HCT116 (cell line): ENCODE data around the gene POLDIP2. TPM values are rescaled to one million over a fixed set of nuclear protein-coding genes. Genes with fewer than 3 reads are reported as not detected.

Source experiments
- ATAC-seq: fragments of 200-7000 bp; cut with Tn5 transposase; 2 replicates; pipeline ENCODE4 v1.9.1; 2020; ENCODE audit warnings: mild to moderate bottlenecking, moderate library complexity
- BruUV-seq: library from RNA; stranded (reverse); fragments of 400-500 nt; replicated peaks from 2 replicates; lab custom pipeline; 2021; lab: Mats Ljungman, UMichigan
- CTCF ChIA-PET: fragments of 300-600 bp; sonication (Branson Sonifier 250); formaldehyde crosslinking; loops from one replicate; lab custom pipeline; 2021; ENCODE audit warnings: antibody characterized with exemption; lab: Charles Lee
- POLR2A ChIA-PET: fragments of 300-600, 350-600 bp; sonication (Branson Sonifier 250); formaldehyde crosslinking; loops from one replicate; lab custom pipeline; 2021; ENCODE audit warnings: antibody characterized with exemption; lab: Charles Lee
- RAD21 ChIA-PET, 2 experiments: fragments of 300-600 bp; sonication (Branson Sonifier 250); formaldehyde crosslinking; loops; one replicate each; lab custom pipeline; 2023; ENCODE audit warnings: low total read pairs in 2 of 2; ENCODE audit not compliant: uncharacterized antibody in 2 of 2, unreplicated experiment in 2 of 2, low non-redundant PET in 1 of 2; lab: Charles Lee
- DNase-seq: peaks from one replicate; pipeline ENCODE4 v3.0.0-alpha.2; 2010; ENCODE audit warnings: low read depth, low spot score
- H2AFZ ChIP-seq: fragments of 200-600 bp; shearing (Covaris generic), sonication (generic); 2 replicates; pipeline ENCODE4 v1.6.1; 2017; ENCODE audit warnings: low read depth, mixed run types, mixed read lengths, antibody characterized with exemption, low read length; ENCODE audit not compliant: poor library complexity, severe bottlenecking
- H3K27ac ChIP-seq: 2 replicates; pipeline ENCODE4 v1.5.1; 2012; ENCODE audit warnings: low read depth, low read length
- H3K27me3 ChIP-seq: fragments of 200-600 bp; sonication (generic); 2 replicates; pipeline ENCODE4 v1.6.1; 2016; ENCODE audit warnings: mixed run types, low read length, mixed read lengths; ENCODE audit not compliant: insufficient read depth
- H3K36me3 ChIP-seq, 2 experiments: fragments of 200-500 bp in 1 of 2; fragments of 200-600 bp in 1 of 2; sonication (Bioruptor generic) in 1 of 2; sonication (generic) in 1 of 2; 2 replicates each; pipeline versions ENCODE4 v1.5.1 to v1.6.1; 2014 to 2016; ENCODE audit warnings: low read length in 2 of 2, inconsistent platforms in 1 of 2, mixed read lengths in 1 of 2, mixed run types in 1 of 2; ENCODE audit not compliant: insufficient read depth in 2 of 2, control insufficient read depth in 1 of 2
- H3K4me1 ChIP-seq, 2 experiments: fragments of 200-600 bp in 1 of 2; sonication (generic) in 1 of 2; 2 replicates each; pipeline versions ENCODE4 v1.5.1 to v1.6.1; 2012 to 2017; ENCODE audit warnings: low read length in 2 of 2, inconsistent platforms in 1 of 2, mild to moderate bottlenecking in 1 of 2, mixed read lengths in 1 of 2, mixed run types in 1 of 2, moderate library complexity in 1 of 2; ENCODE audit not compliant: insufficient read depth in 2 of 2, control insufficient read depth in 1 of 2
- H3K4me2 ChIP-seq: fragments of 200-600 bp; sonication (generic); 2 replicates; pipeline ENCODE4 v1.6.1; 2017; ENCODE audit warnings: mixed run types, low read length, mixed read lengths
- H3K4me3 ChIP-seq, 2 experiments: fragments of 200-600 bp in 1 of 2; sonication (generic) in 1 of 2; replicated peaks in 1 of 2; 2 replicates each; pipeline ENCODE4 v1.5.1; 2011 to 2016; ENCODE audit warnings: low read length in 2 of 2, control low read depth in 1 of 2, low read depth in 1 of 2, mild to moderate bottlenecking in 1 of 2, mixed read lengths in 1 of 2, mixed run types in 1 of 2
- H3K79me2 ChIP-seq: fragments of 200-600 bp; sonication (generic); 2 replicates; pipeline ENCODE4 v1.6.1; 2017; ENCODE audit warnings: mild to moderate bottlenecking, mixed run types, low read length, moderate library complexity, mixed read lengths; ENCODE audit not compliant: insufficient read depth
- H3K9ac ChIP-seq: fragments of 200-600 bp; sonication (generic); 2 replicates; pipeline ENCODE4 v1.6.1; 2016; ENCODE audit warnings: low read length, mixed read lengths
- H3K9me2 ChIP-seq: fragments of 200-600 bp; sonication (generic), shearing (Covaris generic); 2 replicates; pipeline ENCODE4 v1.6.1; 2017; ENCODE audit warnings: mixed run types, mild to moderate bottlenecking, moderate library complexity; ENCODE audit not compliant: insufficient read depth
- H3K9me3 ChIP-seq, 2 experiments: fragments of 200-500 bp in 1 of 2; fragments of 200-600 bp in 1 of 2; sonication (Bioruptor generic) in 1 of 2; sonication (generic) in 1 of 2; 2 replicates each; pipeline ENCODE4 v1.6.1; 2014 to 2017; ENCODE audit warnings: low read length in 2 of 2, mixed read lengths in 2 of 2, inconsistent platforms in 1 of 2, low read depth in 1 of 2, mild to moderate bottlenecking in 1 of 2, mixed run types in 1 of 2, moderate library complexity in 1 of 2; ENCODE audit not compliant: control insufficient read depth in 1 of 2, insufficient read depth in 1 of 2
- H4K20me1 ChIP-seq: fragments of 200-600 bp; sonication (generic), shearing (Covaris generic); 2 replicates; pipeline ENCODE4 v1.6.1; 2017; ENCODE audit warnings: mixed run types, mild to moderate bottlenecking, moderate library complexity; ENCODE audit not compliant: insufficient read depth
- ATF3 ChIP-seq: IDR thresholded peaks from 2 replicates; pipeline ENCODE4 v1.6.1; 2012
- CBX3 ChIP-seq: IDR thresholded peaks from 2 replicates; pipeline ENCODE4 v1.6.1; 2012; ENCODE audit warnings: low read depth
- CTCF ChIP-seq, 3 experiments: fragments of 200-600 bp in 1 of 3; sonication (generic) in 1 of 3; IDR thresholded peaks in 2 of 3; conservative IDR thresholded peaks in 1 of 3; 2 replicates each; pipeline ENCODE4 v1.5.1; 2012 to 2017; ENCODE audit warnings: low read depth in 2 of 3, low read length in 2 of 3, antibody characterized with exemption in 1 of 3, borderline replicate concordance in 1 of 3, control low read depth in 1 of 3, mild to moderate bottlenecking in 1 of 3, mixed read lengths in 1 of 3, mixed run types in 1 of 3, moderate library complexity in 1 of 3; ENCODE audit not compliant: insufficient read depth in 1 of 3
- EGR1 ChIP-seq: IDR thresholded peaks from 2 replicates; pipeline ENCODE4 v1.6.1; 2012; ENCODE audit warnings: low read depth
- EZH2 ChIP-seq: fragments of 200-600 bp; sonication (generic); IDR thresholded peaks from 2 replicates; pipeline ENCODE4 v1.6.1; 2017; ENCODE audit warnings: antibody characterized with exemption, mixed run types
- EZH2phosphoT487 ChIP-seq: fragments of 200-600 bp; IDR thresholded peaks from 2 replicates; pipeline ENCODE4 v1.6.1; 2018; ENCODE audit warnings: antibody characterized with exemption, borderline replicate concordance
- JUND ChIP-seq: IDR thresholded peaks from 2 replicates; pipeline ENCODE4 v1.6.1; 2012
- POLR2AphosphoS5 ChIP-seq: IDR thresholded peaks from 2 replicates; pipeline ENCODE4 v1.6.1; 2011; ENCODE audit warnings: mild to moderate bottlenecking, low read depth, low read length, moderate library complexity
- RAD21 ChIP-seq: IDR thresholded peaks from 2 replicates; pipeline ENCODE4 v1.6.1; 2012; ENCODE audit warnings: low read depth, mild to moderate bottlenecking
- SP1 ChIP-seq: IDR thresholded peaks from 2 replicates; pipeline ENCODE4 v1.6.1; 2012; ENCODE audit warnings: low read depth
- SRF ChIP-seq: IDR thresholded peaks from 2 replicates; pipeline ENCODE4 v1.6.1; 2012; ENCODE audit warnings: low read depth
- TCF7L2 ChIP-seq: IDR thresholded peaks from 2 replicates; pipeline ENCODE4 v1.7.0; 2011; ENCODE audit warnings: borderline replicate concordance, inconsistent platforms; ENCODE audit not compliant: insufficient read depth, insufficient read length; ENCODE audit errors: extremely low read depth
- ZFX ChIP-seq: fragments of 450-650 bp; IDR thresholded peaks from 2 replicates; pipeline ENCODE4 v1.6.1; 2017
- intact Hi-C: fragments of 100-400 bp; cut with micrococcal nuclease; formaldehyde crosslinking; loops from 2 replicates; pipeline ENCODE4 v1.10.0; 2022
- total RNA-seq: library from RNA; stranded (reverse); gene quantifications from one replicate; pipeline ENCODE4 v1.2.1, GENCODE V29; 2021; ENCODE audit not compliant: unreplicated experiment

Gene POLDIP2
- total RNA-seq, 1 experiment from 2014 or later, result 78.0 TPM

- Histone ChIP-seq H3K9me3 (no peaks in the 10 kb centered on the region), H3K27me3 (no peaks in the 10 kb centered on the region), H4K20me1 (no peaks in the 10 kb centered on the region), H3K9ac (no peak overlapping the region), H3K4me2 (no peak overlapping the region), H3K4me1 (peaks cover 4 to 6% of the 10 kb centered on the region in 2 experiments; a peak in 3 of 4 replicates), H3K9me2 (no peaks in the 10 kb centered on the region), H3K27ac (no peak overlapping the region), H3K79me2 (no peaks in the 10 kb centered on the region), H3K4me3 (no peak overlapping the region), H2AFZ (no peak overlapping the region), H3K36me3 (peaks cover 7 to 12% of the 10 kb centered on the region in 2 experiments; a peak in 3 of 4 replicates)
- ATAC-seq (no peak), DNase-seq (no peak)
- TF ChIP-seq SP1, result no peak
- TF ChIP-seq SRF, result no peak
- TF ChIP-seq ZFX, result no peak
- TF ChIP-seq EGR1, result no peak
- TF ChIP-seq RAD21, result no peak
- TF ChIP-seq POLR2AphosphoS5, result no peak
- TF ChIP-seq EZH2phosphoT487, result no peak
- no peak for TF ChIP-seq JUND
- TF ChIP-seq EZH2, result no peak
- no peak for TF ChIP-seq ATF3
- TF ChIP-seq CTCF (IDR thresholded peaks at IDR 0.05 in 2 of 3, conservative IDR thresholded peaks at IDR 0.05 in 1 of 3; ENCODE audit: borderline replicate concordance in 1 of 3, insufficient read depth in 1 of 3, low read depth in 2 of 3, low read length in 2 of 3), result no peak
- TF ChIP-seq TCF7L2, result no peak
- TF ChIP-seq CBX3, result no peak
- intact Hi-C loops, result no loop called here
- ChIA-PET CTCF (no interaction called here), RAD21 (no interaction called here), POLR2A (no interaction called here)
- BruUV-seq, result no TSS peak
Measured at GRCh38 chr17:28365487-28365886, 8.2 kb upstream of the POLDIP2 start.
